ENCODE results near the gene TRIO.

GRCh38 chr5:14267166-14267838, 124.2 kb downstream of the TRIO start:
- TF ChIP-seq CTCF (IDR thresholded peaks at IDR 0.05) (no peak), POLR2A (IDR thresholded peaks at IDR 0.05) (no peak)
